ENCODE data around the gene KIF25. TPM values are rescaled to one million over a fixed set of nuclear protein-coding genes. Genes with fewer than 3 reads are reported as not detected.

Gene KIF25
- total RNA-seq, 1 experiment from 2014 or later, result 0.59 TPM

DNA sequence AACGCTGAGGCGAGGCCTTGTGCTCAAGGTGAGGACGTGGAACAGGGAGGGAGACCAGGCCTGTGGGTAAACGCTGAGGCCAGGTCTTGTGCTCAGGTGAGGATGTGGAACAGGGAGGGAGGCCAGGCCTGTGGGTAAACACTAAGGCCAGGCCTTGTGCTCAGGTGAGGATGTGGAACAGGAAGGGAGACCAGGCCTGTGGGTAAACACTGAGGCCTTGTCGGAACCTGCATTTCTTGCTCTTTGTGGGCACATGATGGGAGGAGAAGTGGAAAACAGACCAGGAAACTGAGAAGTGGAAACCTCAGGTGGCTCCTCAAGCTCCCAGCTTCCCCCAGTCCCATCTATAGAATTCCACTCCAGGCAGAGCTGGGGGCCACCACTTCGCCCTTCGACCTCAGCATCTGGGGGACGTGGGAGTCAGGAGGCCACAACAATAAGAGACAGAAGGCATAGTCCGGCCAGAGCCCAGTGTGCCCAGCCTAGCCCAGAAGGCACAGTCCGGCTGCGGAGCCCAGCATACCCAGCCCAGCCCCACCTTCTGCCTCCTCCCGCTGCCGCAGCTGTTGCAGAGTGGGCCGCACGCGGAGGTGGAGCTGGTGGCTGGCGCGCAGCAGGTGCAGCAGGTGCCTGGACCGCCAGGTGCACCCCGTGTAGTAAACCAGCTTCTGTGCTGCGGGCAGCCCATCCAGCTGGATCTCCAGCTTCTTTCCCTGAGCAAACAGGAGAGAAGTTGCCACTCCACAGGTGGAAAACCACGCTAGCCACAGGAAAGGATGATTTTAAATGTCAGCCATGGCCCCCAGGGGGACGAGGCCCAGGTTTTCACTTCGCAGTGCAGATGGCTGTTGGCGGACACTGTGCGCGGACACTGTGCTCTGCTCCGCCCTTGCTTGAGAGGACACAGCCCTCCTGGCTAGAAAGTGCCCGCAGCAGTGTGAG lies 64.1 kb downstream of the KIF25 start:
- Mint-ChIP-seq H3K36me3 (ENCODE audit: insufficient read depth in 1 of 3, low read depth in 3 of 3) (no peaks in the 10 kb centered on the region; a peak in 1 of 7 replicates), H3K27ac (no peak overlapping the region; a peak in 1 of 7 replicates), H3K27me3 (ENCODE audit: low read depth) (no peaks in the 10 kb centered on the region; the same call in 1 of the 2 replicates), H3K4me1 (peaks cover 0 to 2% of the 10 kb centered on the region in 2 experiments; a peak in 1 of 4 replicates), H3K9me3 (no peaks in the 10 kb centered on the region), H3K4me3 (no peak overlapping the region)
- Histone ChIP-seq H2BK120ac (ENCODE audit: low read depth, low read length, poor library complexity, severe bottlenecking) (no peak overlapping the region), H2AK5ac (ENCODE audit: insufficient read length, low read length) (no peak overlapping the region), H4K5ac (ENCODE audit: insufficient read length, low read depth, low read length) (no peak overlapping the region), H3K9ac (ENCODE audit: extremely low read depth, insufficient read length, low read length) (no peak overlapping the region), H3K9me3 (ENCODE audit: control insufficient read depth, low read depth, low read length) (no peaks in the 10 kb centered on the region), H3K14ac (ENCODE audit: insufficient read depth, low read length) (no peak overlapping the region; the same call in 1 of the 2 replicates), H3K23ac (ENCODE audit: insufficient read length, low read depth, low read length) (no peak overlapping the region), H2BK5ac (ENCODE audit: insufficient read length, low read length) (no peak overlapping the region), H2BK15ac (ENCODE audit: low read depth, low read length) (no peak overlapping the region), H2AFZ (ENCODE audit: low read length) (no peak overlapping the region), H3K79me2 (ENCODE audit: insufficient read depth, low read length) (no peaks in the 10 kb centered on the region), H3K4ac (ENCODE audit: low read depth, low read length) (no peak overlapping the region), H4K8ac (replicated peaks; ENCODE audit: insufficient read length, low read depth, low read length) (no peak overlapping the region), H3K18ac (ENCODE audit: insufficient read length, low read depth, low read length) (no peak overlapping the region), H3K27ac (ENCODE audit: insufficient read length, low read depth, low read length) (no peak overlapping the region), H4K91ac (ENCODE audit: insufficient read length, low read depth, low read length) (no peak overlapping the region), H4K20me1 (ENCODE audit: control insufficient read depth, insufficient read depth, insufficient read length) (peaks cover 2% of the 10 kb centered on the region), H3K79me1 (ENCODE audit: insufficient read depth, low read depth, low read length, poor library complexity, severe bottlenecking) (no peaks in the 10 kb centered on the region), H2BK20ac (ENCODE audit: low read depth, low read length, poor library complexity, severe bottlenecking) (no peak overlapping the region), H3K27me3 (ENCODE audit: insufficient read depth, low read length) (no peaks in the 10 kb centered on the region), H3K4me2 (ENCODE audit: insufficient read depth, insufficient read length, low read length) (no peak overlapping the region), H3K56ac (ENCODE audit: insufficient read length, low read depth, low read length) (no peak overlapping the region), H2BK12ac (ENCODE audit: insufficient read length, low read depth, low read length) (no peak overlapping the region), H3K23me2 (ENCODE audit: insufficient read length, low read depth, low read length, poor library complexity, severe bottlenecking) (no peaks in the 10 kb centered on the region), H3K4me1 (ENCODE audit: insufficient read depth, low read length) (no peaks in the 10 kb centered on the region), H3T11ph (ENCODE audit: low read length) (no peak overlapping the region)
- no peak for DNase-seq
- WGBS (ENCODE audit: extremely low coverage, insufficient read length, low lambda C conversion rate), result no CpG with 5 or more reads among the region's 29 CpGs
- TF ChIP-seq, protein P1, sequence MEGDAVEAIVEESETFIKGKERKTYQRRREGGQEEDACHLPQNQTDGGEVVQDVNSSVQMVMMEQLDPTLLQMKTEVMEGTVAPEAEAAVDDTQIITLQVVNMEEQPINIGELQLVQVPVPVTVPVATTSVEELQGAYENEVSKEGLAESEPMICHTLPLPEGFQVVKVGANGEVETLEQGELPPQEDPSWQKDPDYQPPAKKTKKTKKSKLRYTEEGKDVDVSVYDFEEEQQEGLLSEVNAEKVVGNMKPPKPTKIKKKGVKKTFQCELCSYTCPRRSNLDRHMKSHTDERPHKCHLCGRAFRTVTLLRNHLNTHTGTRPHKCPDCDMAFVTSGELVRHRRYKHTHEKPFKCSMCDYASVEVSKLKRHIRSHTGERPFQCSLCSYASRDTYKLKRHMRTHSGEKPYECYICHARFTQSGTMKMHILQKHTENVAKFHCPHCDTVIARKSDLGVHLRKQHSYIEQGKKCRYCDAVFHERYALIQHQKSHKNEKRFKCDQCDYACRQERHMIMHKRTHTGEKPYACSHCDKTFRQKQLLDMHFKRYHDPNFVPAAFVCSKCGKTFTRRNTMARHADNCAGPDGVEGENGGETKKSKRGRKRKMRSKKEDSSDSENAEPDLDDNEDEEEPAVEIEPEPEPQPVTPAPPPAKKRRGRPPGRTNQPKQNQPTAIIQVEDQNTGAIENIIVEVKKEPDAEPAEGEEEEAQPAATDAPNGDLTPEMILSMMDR (conservative IDR thresholded peaks at IDR 0.05), result no peak

Measured in H9 (cell line).